Sigmoid colon (tissue), 7 donors: ENCODE measurements around the gene NR2F1. TPM values are rescaled to one million over a fixed set of nuclear protein-coding genes. Genes with fewer than 3 reads are reported as not detected.

Source experiments
- DNase-seq: peaks from one replicate; pipeline ENCODE4 v3.0.0-alpha.2; 2019
- H3K27ac ChIP-seq, 4 donors: fragments of 200-600 bp; sonication (generic); one replicate each; pipeline ENCODE4 v1.5.1; 2016 to 2019; ENCODE audit warnings: mild to moderate bottlenecking in 1 of 4
- H3K27me3 ChIP-seq, 3 donors: fragments of 200-600 bp; sonication (generic); one replicate each; pipeline ENCODE4 v1.5.1; 2019; ENCODE audit warnings: mild to moderate bottlenecking in 1 of 3
- H3K36me3 ChIP-seq, 4 donors: fragments of 200-600 bp; sonication (generic); one replicate each; pipeline ENCODE4 v1.5.1; 2016 to 2019
- H3K4me1 ChIP-seq, 4 donors: fragments of 200-600 bp; sonication (generic); one replicate each; pipeline ENCODE4 v1.5.1; 2017 to 2019
- H3K4me3 ChIP-seq, 4 donors: fragments of 200-600 bp; sonication (generic); one replicate each; pipeline ENCODE4 v1.5.1; 2017 to 2019; ENCODE audit warnings: mild to moderate bottlenecking in 2 of 4, moderate library complexity in 1 of 4
- H3K9me3 ChIP-seq, 4 donors: fragments of 200-600 bp in 3 of 4; sonication (generic) in 3 of 4; one replicate each; pipeline versions ENCODE4 v1.5.1 to v1.6.1; 2013 to 2019
- CTCF ChIP-seq, 4 experiments: fragments of 450-650 bp in 3 of 4; fragments of 200-600 bp in 1 of 4; IDR thresholded peaks; one replicate each; pipeline ENCODE4 v1.5.1; 2016 to 2019; ENCODE audit warnings: antibody characterized with exemption in 4 of 4, mild to moderate bottlenecking in 3 of 4, moderate library complexity in 2 of 4
- EP300 ChIP-seq, 4 donors: sonication (generic); formaldehyde crosslinking; IDR thresholded peaks; one replicate each; pipeline ENCODE4 v1.6.1; 2017; ENCODE audit warnings: antibody characterized with exemption in 4 of 4
- POLR2A ChIP-seq, 2 donors: fragments of 450-650 bp; IDR thresholded peaks; one replicate each; pipeline ENCODE4 v1.6.1; 2016; ENCODE audit warnings: antibody characterized with exemption in 2 of 2, mild to moderate bottlenecking in 2 of 2, moderate library complexity in 2 of 2
- POLR2AphosphoS5 ChIP-seq, 4 donors: sonication (generic); formaldehyde crosslinking; IDR thresholded peaks; one replicate each; pipeline ENCODE4 v1.6.1; 2017; ENCODE audit warnings: antibody characterized with exemption in 4 of 4
- WGBS, 2 donors: extraction: QIAGEN DNeasy Blood & Tissue Kit; methylation state at CpG; one replicate each; pipeline ENCODE4 v1.1.7; 2013; 5-methylcytosine and 5-hydroxymethylcytosine counted together
- intact Hi-C: fragments of 100-400 bp; cut with DNase I; formaldehyde crosslinking; loops from one replicate; pipeline ENCODE4 v1.15.1; 2023
- polyA plus RNA-seq, 3 donors: library from polyadenylated mRNA; stranded (reverse); fragments of 200-250 nt; gene quantifications; one replicate each; pipeline ENCODE4 v1.2.3, GENCODE V29; 2013
- total RNA-seq, 4 donors: library from RNA; depleted of rRNA; stranded (reverse); fragments of >200 nt; gene quantifications; one replicate each; pipeline ENCODE4 v1.1.0, GENCODE V29; 2016
- donor health status: healthy with polysubstance abuse.
- donor health status: Bipolar disorder and iron deficiency.
- donor health status: healthy.

The NR2F1 gene
- total and polyA plus RNA-seq, 7 donors = 1.4 to 24.1 (median 16.3) TPM

GRCh38 chr5:93567424-93567823 lies 15.6 kb upstream of the NR2F1 start:
- Histone ChIP-seq H3K27me3 (peaks cover 10 to 59% (median 23%) of the 10 kb centered on the region in 3 donors), H3K9me3 (no peaks in the 10 kb centered on the region), H3K36me3 (no peaks in the 10 kb centered on the region), H3K27ac (no peak overlapping the region), H3K4me1 (peaks cover 0 to 17% (median 5%) of the 10 kb centered on the region in 4 donors), H3K4me3 (no peak overlapping the region)
- WGBS, 2 donors = 77 to 79% methylated on average over 1 of the region's 1 CpG
- TF ChIP-seq EP300 (IDR thresholded peaks at IDR 0.05) = no peak
- TF ChIP-seq POLR2AphosphoS5 (IDR thresholded peaks at IDR 0.05) = no peak
- TF ChIP-seq CTCF (IDR thresholded peaks at IDR 0.05) = no peak
- TF ChIP-seq POLR2A (IDR thresholded peaks at IDR 0.05) = no peak
- intact Hi-C loops = no loop called here
- DNase-seq = no peak

GRCh38 chr5:93569300-93570160 lies 13.5 kb upstream of the NR2F1 start:
- no peak overlapping the region for H3K4me3 ChIP-seq
- peaks cover 10 to 80% (median 42%) of the 10 kb centered on the region in 3 donors for H3K27me3 ChIP-seq
- no peaks in the 10 kb centered on the region for H3K9me3 ChIP-seq
- DNase-seq = no peak
- no peaks in the 10 kb centered on the region for H3K36me3 ChIP-seq
- intact Hi-C loops = no loop called here
- H3K27ac ChIP-seq = no peak overlapping the region
- 58 to 82% methylated on average over 13 of the region's 13 CpGs for WGBS, 2 donors
- no peak for TF ChIP-seq POLR2A (IDR thresholded peaks at IDR 0.05)
- no peak for TF ChIP-seq EP300 (IDR thresholded peaks at IDR 0.05)
- TF ChIP-seq POLR2AphosphoS5 (IDR thresholded peaks at IDR 0.05) = no peak
- TF ChIP-seq CTCF (IDR thresholded peaks at IDR 0.05) = no peak
- peaks cover 0 to 17% (median 8%) of the 10 kb centered on the region in 4 donors for H3K4me1 ChIP-seq

- Histone ChIP-seq H3K27ac (no peak overlapping the region), H3K36me3 (no peaks in the 10 kb centered on the region), H3K4me3 (no peak overlapping the region), H3K4me1 (peaks cover 0 to 17% (median 8%) of the 10 kb centered on the region in 4 donors), H3K9me3 (no peaks in the 10 kb centered on the region), H3K27me3 (peaks cover 10 to 90% (median 48%) of the 10 kb centered on the region in 3 donors)
- WGBS, 2 donors = 21 to 38% methylated on average over 70 of the region's 70 CpGs
- TF ChIP-seq EP300 (IDR thresholded peaks at IDR 0.05) (no peak), CTCF (IDR thresholded peaks at IDR 0.05) (no peak), POLR2A (IDR thresholded peaks at IDR 0.05) (no peak), POLR2AphosphoS5 (IDR thresholded peaks at IDR 0.05) (no peak)
- intact Hi-C loops = no loop called here
- no peak for DNase-seq
Observed at GRCh38 chr5:93570294-93571113, 12.5 kb upstream of the NR2F1 start.

GRCh38 chr5:93571114-93571949 lies 11.7 kb upstream of the NR2F1 start:
- peaks cover 0 to 17% (median 8%) of the 10 kb centered on the region in 4 donors for H3K4me1 ChIP-seq

More at GRCh38 chr5:93571114-93571949, 11.7 kb upstream of the NR2F1 start:
- 37 to 59% methylated on average over 32 of the region's 32 CpGs for WGBS, 2 donors
- no peak for TF ChIP-seq CTCF (IDR thresholded peaks at IDR 0.05)
- no peak for TF ChIP-seq POLR2A (IDR thresholded peaks at IDR 0.05)
- TF ChIP-seq POLR2AphosphoS5 (IDR thresholded peaks at IDR 0.05) = no peak
- TF ChIP-seq EP300 (IDR thresholded peaks at IDR 0.05) = no peak
- Histone ChIP-seq H3K27me3 (peaks cover 10 to 97% (median 48%) of the 10 kb centered on the region in 3 donors), H3K4me3 (no peak overlapping the region), H3K36me3 (no peaks in the 10 kb centered on the region), H3K27ac (peak overlapping the region in 1 of 4 donors; percentile 69), H3K9me3 (no peaks in the 10 kb centered on the region)
- DNase-seq = no peak
- intact Hi-C loops = no loop called here
